ENCODE measurements around the gene SWSAP1.

Gene SWSAP1

GRCh38 chr19:11338121-11338520 is 36.3 kb upstream of the SWSAP1 start (continued):
- TF ChIP-seq PRDM2 (tag by site-specific recombination; IDR thresholded peaks at IDR 0.05; ENCODE audit: borderline replicate concordance), result no peak

DNA sequence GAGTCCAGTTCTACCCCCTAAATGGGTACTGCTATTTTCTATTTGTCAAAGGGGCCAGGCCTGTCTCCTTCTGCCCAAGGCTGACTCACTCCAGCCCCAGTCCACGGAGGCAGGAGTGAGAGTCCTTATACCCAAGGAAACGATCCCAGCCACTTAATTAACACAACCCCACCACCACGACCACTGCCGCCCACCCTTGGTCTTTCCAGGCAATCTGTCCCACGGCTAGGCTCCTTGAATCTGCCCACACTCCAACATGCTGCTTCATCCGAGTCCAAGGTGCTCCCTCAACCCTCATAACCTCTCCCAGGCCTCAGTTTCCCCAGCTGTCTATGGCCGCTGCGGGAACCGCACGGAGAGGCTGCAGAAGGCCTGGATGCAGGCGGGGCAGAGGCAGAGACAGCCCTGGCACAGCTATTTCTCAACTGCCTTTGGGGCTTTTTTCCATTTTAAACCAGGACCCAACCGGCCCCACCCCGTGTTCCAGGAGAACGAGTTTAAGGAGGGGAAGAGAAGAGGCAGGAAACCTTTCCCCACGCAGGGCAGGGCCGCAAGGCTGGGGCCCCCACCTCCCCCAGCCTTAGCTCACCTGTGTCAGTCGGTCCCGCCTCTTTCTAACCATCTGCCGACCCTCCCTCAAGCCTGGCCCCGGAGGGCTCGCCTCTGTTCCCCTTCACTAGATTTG is 35.8 kb upstream of the SWSAP1 start:
- POLR2A ChIA-PET, result interaction anchor here (0.6 to 2.2 kb wide), 4 partner anchors 8 to 453 kb away, joined by 3 to 12 read pairs (median 4); partner anchors contain the start of gene SWSAP1
- H3K36me3 ChIP-seq (ENCODE audit: control insufficient read depth in 2 of 2, insufficient read depth in 1 of 2, low read length in 2 of 2), result peaks cover 0 to 39% of the 10 kb centered on the region in 2 experiments; a peak in 2 of 3 replicates
- no peaks in the 10 kb centered on the region for H3K9me3 ChIP-seq (ENCODE audit: control insufficient read depth, insufficient read depth, low read depth, low read length)
- no peak overlapping the region; the same call in 1 of the 2 replicates for H3K27ac ChIP-seq (ENCODE audit: extremely low read depth, low read depth, low read length)
- TF ChIP-seq ZNF394 (tag by site-specific recombination; IDR thresholded peaks at IDR 0.05; ENCODE audit: borderline replicate concordance) (no peak), ZNF501 (tag by site-specific recombination; IDR thresholded peaks at IDR 0.05) (no peak), ZNF223 (tag by site-specific recombination; IDR thresholded peaks at IDR 0.05) (no peak), EGR2 (tag by site-specific recombination; IDR thresholded peaks at IDR 0.05; ENCODE audit: low read depth) (peak; percentile 93), ZFHX2 (tag by site-specific recombination; conservative IDR thresholded peaks at IDR 0.05) (peak; percentile 95), ZBTB17 (tag by site-specific recombination; IDR thresholded peaks at IDR 0.05) (no peak), HOXC10 (CRISPR knock-in tag; IDR thresholded peaks at IDR 0.05) (no peak), ZNF335 (tag by site-specific recombination; conservative IDR thresholded peaks at IDR 0.05) (peak; percentile 78), ZNF837 (tag by site-specific recombination; IDR thresholded peaks at IDR 0.05) (no peak)
- TF ChIP-seq, protein P1, sequence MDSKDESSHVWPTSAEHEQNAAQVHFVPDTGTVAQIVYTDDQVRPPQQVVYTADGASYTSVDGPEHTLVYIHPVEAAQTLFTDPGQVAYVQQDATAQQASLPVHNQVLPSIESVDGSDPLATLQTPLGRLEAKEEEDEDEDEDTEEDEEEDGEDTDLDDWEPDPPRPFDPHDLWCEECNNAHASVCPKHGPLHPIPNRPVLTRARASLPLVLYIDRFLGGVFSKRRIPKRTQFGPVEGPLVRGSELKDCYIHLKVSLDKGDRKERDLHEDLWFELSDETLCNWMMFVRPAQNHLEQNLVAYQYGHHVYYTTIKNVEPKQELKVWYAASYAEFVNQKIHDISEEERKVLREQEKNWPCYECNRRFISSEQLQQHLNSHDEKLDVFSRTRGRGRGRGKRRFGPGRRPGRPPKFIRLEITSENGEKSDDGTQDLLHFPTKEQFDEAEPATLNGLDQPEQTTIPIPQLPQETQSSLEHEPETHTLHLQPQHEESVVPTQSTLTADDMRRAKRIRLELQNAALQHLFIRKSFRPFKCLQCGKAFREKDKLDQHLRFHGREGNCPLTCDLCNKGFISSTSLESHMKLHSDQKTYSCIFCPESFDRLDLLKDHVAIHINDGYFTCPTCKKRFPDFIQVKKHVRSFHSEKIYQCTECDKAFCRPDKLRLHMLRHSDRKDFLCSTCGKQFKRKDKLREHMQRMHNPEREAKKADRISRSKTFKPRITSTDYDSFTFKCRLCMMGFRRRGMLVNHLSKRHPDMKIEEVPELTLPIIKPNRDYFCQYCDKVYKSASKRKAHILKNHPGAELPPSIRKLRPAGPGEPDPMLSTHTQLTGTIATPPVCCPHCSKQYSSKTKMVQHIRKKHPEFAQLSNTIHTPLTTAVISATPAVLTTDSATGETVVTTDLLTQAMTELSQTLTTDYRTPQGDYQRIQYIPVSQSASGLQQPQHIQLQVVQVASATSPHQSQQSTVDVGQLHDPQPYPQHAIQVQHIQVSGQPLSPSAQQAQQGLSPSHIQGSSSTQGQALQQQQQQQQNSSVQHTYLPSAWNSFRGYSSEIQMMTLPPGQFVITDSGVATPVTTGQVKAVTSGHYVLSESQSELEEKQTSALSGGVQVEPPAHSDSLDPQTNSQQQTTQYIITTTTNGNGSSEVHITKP (tag by site-specific recombination; IDR thresholded peaks at IDR 0.05), result peak; percentile 53
- no peaks in the 10 kb centered on the region for H3K4me1 ChIP-seq (ENCODE audit: control insufficient read depth, insufficient read depth, low read length)
- peak overlapping the region; percentile 46 for H3K4me3 ChIP-seq (ENCODE audit: low read depth, low read length)
- CTCF ChIA-PET, result interaction anchor here (0.5 to 0.6 kb wide), 2 partner anchors 19 to 511 kb away, joined by 3 read pairs; no protein-coding TSS in a partner anchor
